GM18873 (cell line): ENCODE results near the gene OR10K2.

Experiments
- ATAC-seq: cut with Tn5 transposase; IDR thresholded peaks from one replicate; pipeline ENCODE4 v1.9.1; 2021; ENCODE audit warnings: mild to moderate bottlenecking, moderate library complexity, moderate number of reproducible peaks; ENCODE audit not compliant: unreplicated experiment, low FRiP score

Gene OR10K2

GRCh38 chr1:158371188-158371953 is 54.7 kb downstream of the OR10K2 start:
- ATAC-seq: peak; percentile 84
